Activated CD4-positive, alpha-beta T cell treated with anti-CD3 and anti-CD28 coated beads, Interleukin-2, Interleukin-4, amounts not matched to agents 100 ng/mL and 50 ng/mL, durations not matched to agents 16 hours and 8 hours (primary cell): Measurements from ENCODE around the gene FPR2.
"Not testable (repeated sequence)": the region's sequence is repeated elsewhere in the genome, so short reads cannot be mapped to it uniquely, and the experiment has no call there.

Source experiments
- DNase-seq: peaks from one replicate; pipeline ENCODE4 v3.0.0-alpha.2; 2020; ENCODE audit warnings: low spot score

Gene FPR2

GRCh38 chr19:51760697-51761356 lies at the start of gene FPR2:
Gene FPR2 (plus strand): TSS chr19:51761180. CDS start chr19:51768659, 7,479 bp downstream.
- DNase-seq = no peak

- no peak for DNase-seq
Observed at GRCh38 chr19:51711702-51712101, 49.3 kb upstream of the FPR2 start.

- no peak for DNase-seq
Observed at GRCh38 chr19:51712461-51713081, 48.4 kb upstream of the FPR2 start.

GRCh38 chr19:51713319-51714285 lies 47.4 kb upstream of the FPR2 start:
- no peak for DNase-seq

GRCh38 chr19:51714848-51715247 lies 46.1 kb upstream of the FPR2 start:
- no peak for DNase-seq

- no peak for DNase-seq
Observed at GRCh38 chr19:51715850-51716249, 45.1 kb upstream of the FPR2 start.

GRCh38 chr19:51716925-51717324 lies 44.1 kb upstream of the FPR2 start:
- no peak for DNase-seq

- no peak for DNase-seq
Observed at GRCh38 chr19:51719251-51719988, 41.6 kb upstream of the FPR2 start.

GRCh38 chr19:51721905-51722304 lies 39.1 kb upstream of the FPR2 start:
- no peak for DNase-seq

GRCh38 chr19:51722492-51722891 lies 38.5 kb upstream of the FPR2 start:
- no peak for DNase-seq

- DNase-seq = no peak
Observed at GRCh38 chr19:51724543-51724942, 36.4 kb upstream of the FPR2 start.

GRCh38 chr19:51726049-51726448 lies 34.9 kb upstream of the FPR2 start:
- no peak for DNase-seq

GRCh38 chr19:51727349-51727880 lies 33.6 kb upstream of the FPR2 start:
- DNase-seq = no peak

- no peak for DNase-seq
Observed at GRCh38 chr19:51729781-51730180, 31.2 kb upstream of the FPR2 start.

GRCh38 chr19:51733742-51734522 lies 27.0 kb upstream of the FPR2 start:
- DNase-seq = no peak

GRCh38 chr19:51735759-51736449 lies 25.1 kb upstream of the FPR2 start:
- DNase-seq = no peak

- DNase-seq = no peak
Observed at GRCh38 chr19:51737389-51737788, 23.6 kb upstream of the FPR2 start.

GRCh38 chr19:51737924-51738323 lies 23.1 kb upstream of the FPR2 start:
- DNase-seq = no peak

GRCh38 chr19:51738523-51738922 lies 22.5 kb upstream of the FPR2 start:
- not testable (repeated sequence) for DNase-seq

GRCh38 chr19:51739466-51740213 lies 21.3 kb upstream of the FPR2 start:
- no peak for DNase-seq
